HepG2 (cell line): ENCODE measurements around the gene CAMK1D. TPM values are rescaled to one million over a fixed set of nuclear protein-coding genes. Genes with fewer than 3 reads are reported as not detected.

ENCODE experiments used
- ATAC-seq: fragments of 200-7000 bp; cut with Tn5 transposase; 3 replicates; pipeline ENCODE4 v1.9.1; 2020; ENCODE audit warnings: mild to moderate bottlenecking, moderate library complexity
- BruUV-seq: library from RNA; stranded (reverse); fragments of 400-500 nt; replicated peaks from 2 replicates; lab custom pipeline; 2021; lab: Mats Ljungman, UMichigan
- CTCF ChIA-PET: fragments of 300-600 bp; formaldehyde crosslinking; extraction: SDS; loops from one replicate; lab custom pipeline; 2021; ENCODE audit warnings: low total read pairs, inconsistent platforms, low intra/inter-chr PET ratio; lab: Yijun Ruan, JAX
- POLR2A ChIA-PET: fragments of 350-600 bp; sonication (Branson Sonifier 250); formaldehyde crosslinking; loops from one replicate; lab custom pipeline; 2020; ENCODE audit warnings: antibody characterized with exemption, inconsistent platforms; lab: Yijun Ruan, JAX
- DNase-seq: peaks from one replicate; pipeline ENCODE4 v3.0.0-alpha.2; 2015; ENCODE audit warnings: low spot score
- FAIRE-seq: peaks from 3 replicates; lab custom pipeline; 2011; peaks lifted over from hg19 to GRCh38; lab: Jason Lieb, UNC
- H2AFZ ChIP-seq: one replicate; pipeline ENCODE4 v1.6.1; 2011; ENCODE audit warnings: low read length, inconsistent platforms
- H3K27ac ChIP-seq: fragments of 300-600 bp; 3 replicates; pipeline ENCODE4 v1.8.0; 2011; ENCODE audit warnings: mixed run types, mild to moderate bottlenecking, mixed read lengths, low read length, inconsistent platforms; ENCODE audit not compliant: insufficient read depth; ENCODE audit errors: extremely low read length
- H3K27me3 ChIP-seq, 2 experiments: fragments of 200-600 bp in 1 of 2; 2 replicates in 1 of 2; 3 replicates in 1 of 2; pipeline versions ENCODE4 v1.6.0 to v1.8.0; 2011; ENCODE audit warnings: low read length in 2 of 2, mild to moderate bottlenecking in 2 of 2, moderate library complexity in 2 of 2, inconsistent platforms in 1 of 2; ENCODE audit not compliant: insufficient read depth in 2 of 2, control insufficient read depth in 1 of 2
- H3K36me3 ChIP-seq, 2 experiments: fragments of 200-600 bp in 1 of 2; replicated peaks in 1 of 2; 2 replicates in 1 of 2; 3 replicates in 1 of 2; pipeline versions ENCODE4 v1.5.1 to v1.8.0; 2011; ENCODE audit warnings: low read length in 2 of 2, inconsistent platforms in 1 of 2; ENCODE audit not compliant: insufficient read depth in 2 of 2, control insufficient read depth in 1 of 2
- H3K4me1 ChIP-seq: 2 replicates; pipeline ENCODE4 v1.5.1; 2012; ENCODE audit warnings: low read length, inconsistent platforms; ENCODE audit not compliant: insufficient read depth
- H3K4me2 ChIP-seq: 2 replicates; pipeline ENCODE4 v1.6.0; 2011; ENCODE audit warnings: low read depth, low read length, inconsistent platforms
- H3K4me3 ChIP-seq, 3 experiments: fragments of 200-600 bp in 1 of 3; sonication (generic), shearing (Covaris generic) in 1 of 3; replicated peaks in 1 of 3; 2 replicates each; pipeline ENCODE4 v1.5.1; 2011 to 2016; ENCODE audit warnings: low read length in 3 of 3, inconsistent platforms in 2 of 3, low read depth in 2 of 3, mild to moderate bottlenecking in 2 of 3, control low read depth in 1 of 3, mixed read lengths in 1 of 3; ENCODE audit not compliant: insufficient read depth in 1 of 3
- H3K79me2 ChIP-seq: one replicate; pipeline ENCODE4 v1.6.1; 2011; ENCODE audit warnings: low read length, inconsistent platforms; ENCODE audit not compliant: insufficient read depth
- H3K9ac ChIP-seq: 2 replicates; pipeline ENCODE4 v1.6.0; 2011; ENCODE audit warnings: mild to moderate bottlenecking, low read depth, low read length, inconsistent platforms; ENCODE audit not compliant: insufficient read depth
- H3K9me3 ChIP-seq: 2 replicates; pipeline ENCODE4 v1.5.1; 2012; ENCODE audit warnings: mild to moderate bottlenecking, low read length
- H4K20me1 ChIP-seq: 2 replicates; pipeline ENCODE4 v1.6.0; 2011; ENCODE audit warnings: inconsistent platforms, mild to moderate bottlenecking, low read length, moderate library complexity; ENCODE audit not compliant: insufficient read depth
- EED ChIP-seq: sonication (generic); formaldehyde crosslinking; IDR thresholded peaks from 2 replicates; pipeline ENCODE4 v1.5.0; 2020; ENCODE audit warnings: mild to moderate bottlenecking, missing genetic modification reagents
- GMEB1 ChIP-seq: sonication (generic); formaldehyde crosslinking; IDR thresholded peaks from 2 replicates; pipeline ENCODE4 v1.5.1; 2020; ENCODE audit warnings: missing genetic modification reagents, mild to moderate bottlenecking, borderline replicate concordance
- HMG20B ChIP-seq: conservative IDR thresholded peaks from 2 replicates; pipeline ENCODE4 v1.6.1; 2016; ENCODE audit warnings: missing genetic modification reagents, missing compliant biosample characterization
- ISX ChIP-seq: sonication (generic); formaldehyde crosslinking; conservative IDR thresholded peaks from 2 replicates; pipeline ENCODE4 v1.5.0; 2020; ENCODE audit warnings: missing genetic modification reagents
- JARID2 ChIP-seq: sonication (generic); formaldehyde crosslinking; IDR thresholded peaks from 2 replicates; pipeline ENCODE4 v1.8.1; 2023; ENCODE audit warnings: missing genetic modification reagents, inconsistent platforms; ENCODE audit not compliant: insufficient replicate concordance
- KAT7 ChIP-seq: IDR thresholded peaks from 2 replicates; pipeline ENCODE4 v1.6.1; 2018; ENCODE audit warnings: borderline replicate concordance, missing compliant biosample characterization
- PAF1 ChIP-seq: IDR thresholded peaks from 2 replicates; pipeline ENCODE4 v1.6.1; 2016; ENCODE audit warnings: missing genetic modification reagents, missing compliant biosample characterization
- PCBP1 ChIP-seq: fragments of 200-400 bp; formaldehyde crosslinking; IDR thresholded peaks from 2 replicates; pipeline ENCODE4 v1.6.1; 2017; ENCODE audit warnings: mild to moderate bottlenecking, low read depth, low read length, borderline replicate concordance
- SALL1 ChIP-seq: sonication (generic); formaldehyde crosslinking; IDR thresholded peaks from 2 replicates; pipeline ENCODE4 v1.8.0; 2022; ENCODE audit warnings: mild to moderate bottlenecking, missing genetic modification reagents
- TFE3 ChIP-seq: IDR thresholded peaks from 2 replicates; pipeline ENCODE4 v1.6.1; 2016
- ZFP91 ChIP-seq: sonication (generic); formaldehyde crosslinking; IDR thresholded peaks from 2 replicates; pipeline ENCODE4 v1.9.0; 2022; ENCODE audit warnings: missing genetic modification reagents, mild to moderate bottlenecking, borderline replicate concordance
- ZNF335 ChIP-seq: sonication (generic); formaldehyde crosslinking; IDR thresholded peaks from 2 replicates; pipeline ENCODE4 v1.4.0; 2020; ENCODE audit warnings: missing genetic modification reagents
- ZNF510 ChIP-seq: sonication (generic); formaldehyde crosslinking; IDR thresholded peaks from 2 replicates; pipeline ENCODE4 v1.4.0; 2020; ENCODE audit warnings: low read depth, mild to moderate bottlenecking, missing genetic modification reagents
- ZNF616 ChIP-seq: sonication (generic); formaldehyde crosslinking; IDR thresholded peaks from 2 replicates; pipeline ENCODE4 v1.5.0; 2020; ENCODE audit warnings: low read depth, mild to moderate bottlenecking, missing genetic modification reagents
- ZNF773 ChIP-seq: sonication (generic); formaldehyde crosslinking; IDR thresholded peaks from 2 replicates; pipeline ENCODE4 v1.4.0; 2020; ENCODE audit warnings: missing genetic modification reagents, borderline replicate concordance
- WGBS: methylation state at CpG from one replicate; pipeline ENCODE4 v1.1.6; 2017; ENCODE audit warnings: low lambda C conversion rate; 5-methylcytosine and 5-hydroxymethylcytosine counted together
- in situ Hi-C: cut with HindIII; loops from 2 replicates; pipeline ENCODE4 v1.10.0; 2017; ENCODE audit warnings: low pct_unique_long_range_greater_than_20kb; ENCODE audit not compliant: extremely low pct_ligation_motif_present
- intact Hi-C: fragments of 100-400 bp; cut with micrococcal nuclease; formaldehyde crosslinking; loops from one replicate; pipeline ENCODE4 v1.10.0; 2022; ENCODE audit not compliant: unreplicated experiment
- polyA plus RNA-seq, 8 experiments: library from polyadenylated mRNA; depleted of rRNA in 3 of 8; stranded (reverse) in 7 of 8; unstranded in 1 of 8; fragments of >200 nt; fragmentation: Illumina TruSeq in 4 of 8; extraction: Trizol in 4 of 8; gene quantifications; 2 replicates each; pipeline versions ENCODE4 v1.2.1 to v1.2.3, GENCODE V29; 2011 to 2016; ENCODE audit warnings: low read depth in 4 of 8, missing spikeins in 1 of 8, mixed read lengths in 1 of 8; ENCODE audit not compliant: insufficient read depth in 1 of 8
- total RNA-seq, 5 experiments: library from RNA; depleted of rRNA; stranded (reverse); fragments of >200 nt; fragmentation: Illumina TruSeq; extraction: Trizol; gene quantifications; 2 replicates each; pipeline ENCODE4 v1.2.3, GENCODE V29; 2016; ENCODE audit warnings: low read depth in 1 of 5
- TF ChIP-seq, protein P1 (sequence below): sonication (generic); formaldehyde crosslinking; IDR thresholded peaks from 2 replicates; pipeline ENCODE4 v1.4.0; 2020; ENCODE audit warnings: missing genetic modification reagents, borderline replicate concordance

CAMK1D gene
- total and polyA plus RNA-seq, 2 of the 13 experiments (the other 11 are each of a cell fraction or from before 2014, with no cell fraction given): under 0.01 TPM; not detected in 1

DNA sequence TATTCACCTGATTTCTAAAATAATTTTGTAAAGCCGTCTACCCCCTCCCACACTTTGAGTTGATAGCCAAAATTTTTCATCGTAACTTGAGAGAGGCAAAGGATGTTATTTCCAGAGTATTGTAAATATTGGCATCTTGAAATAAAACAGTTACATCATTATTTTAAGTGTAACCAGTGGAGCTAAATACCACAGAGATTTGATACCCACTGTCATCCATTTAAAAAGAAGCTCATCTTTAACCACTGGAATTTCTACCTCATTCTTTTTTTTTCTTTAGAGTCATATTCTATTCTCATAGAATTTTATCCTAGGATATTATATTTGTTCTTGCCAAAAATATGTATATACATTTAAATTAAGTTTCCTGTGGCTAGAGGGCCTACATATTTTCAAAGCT, 48.6 kb downstream of the CAMK1D start:
- CTCF ChIA-PET: no interaction called here
- Histone ChIP-seq H3K4me2 (no peak overlapping the region), H3K4me1 (no peaks in the 10 kb centered on the region), H3K27me3 (peaks cover 0 to under 1% of the 10 kb centered on the region in 2 experiments; a peak in 4 of 5 replicates), H3K27ac (no peak overlapping the region), H3K4me3 (no peak overlapping the region), H3K9ac (no peak overlapping the region), H3K36me3 (no peaks in the 10 kb centered on the region), H3K9me3 (no peaks in the 10 kb centered on the region), H3K79me2 (no peaks in the 10 kb centered on the region), H4K20me1 (no peaks in the 10 kb centered on the region), H2AFZ (no peak overlapping the region)
- intact Hi-C loops (no loop called here), in situ Hi-C loops (no loop called here)
- 55% methylated on average over 2 of the region's 2 CpGs for whole genome bisulfite sequencing
- no peak for ATAC-seq
- no peak for DNase-seq
- POLR2A ChIA-PET: no interaction called here
- no peak for FAIRE-seq
- no TSS peak for BruUV-seq
- TF ChIP-seq ISX: no peak
- TF ChIP-seq TFE3 (CRISPR knock-in tag): no peak
- TF ChIP-seq SALL1 (CRISPR knock-in tag): no peak
- TF ChIP-seq, protein P1, sequence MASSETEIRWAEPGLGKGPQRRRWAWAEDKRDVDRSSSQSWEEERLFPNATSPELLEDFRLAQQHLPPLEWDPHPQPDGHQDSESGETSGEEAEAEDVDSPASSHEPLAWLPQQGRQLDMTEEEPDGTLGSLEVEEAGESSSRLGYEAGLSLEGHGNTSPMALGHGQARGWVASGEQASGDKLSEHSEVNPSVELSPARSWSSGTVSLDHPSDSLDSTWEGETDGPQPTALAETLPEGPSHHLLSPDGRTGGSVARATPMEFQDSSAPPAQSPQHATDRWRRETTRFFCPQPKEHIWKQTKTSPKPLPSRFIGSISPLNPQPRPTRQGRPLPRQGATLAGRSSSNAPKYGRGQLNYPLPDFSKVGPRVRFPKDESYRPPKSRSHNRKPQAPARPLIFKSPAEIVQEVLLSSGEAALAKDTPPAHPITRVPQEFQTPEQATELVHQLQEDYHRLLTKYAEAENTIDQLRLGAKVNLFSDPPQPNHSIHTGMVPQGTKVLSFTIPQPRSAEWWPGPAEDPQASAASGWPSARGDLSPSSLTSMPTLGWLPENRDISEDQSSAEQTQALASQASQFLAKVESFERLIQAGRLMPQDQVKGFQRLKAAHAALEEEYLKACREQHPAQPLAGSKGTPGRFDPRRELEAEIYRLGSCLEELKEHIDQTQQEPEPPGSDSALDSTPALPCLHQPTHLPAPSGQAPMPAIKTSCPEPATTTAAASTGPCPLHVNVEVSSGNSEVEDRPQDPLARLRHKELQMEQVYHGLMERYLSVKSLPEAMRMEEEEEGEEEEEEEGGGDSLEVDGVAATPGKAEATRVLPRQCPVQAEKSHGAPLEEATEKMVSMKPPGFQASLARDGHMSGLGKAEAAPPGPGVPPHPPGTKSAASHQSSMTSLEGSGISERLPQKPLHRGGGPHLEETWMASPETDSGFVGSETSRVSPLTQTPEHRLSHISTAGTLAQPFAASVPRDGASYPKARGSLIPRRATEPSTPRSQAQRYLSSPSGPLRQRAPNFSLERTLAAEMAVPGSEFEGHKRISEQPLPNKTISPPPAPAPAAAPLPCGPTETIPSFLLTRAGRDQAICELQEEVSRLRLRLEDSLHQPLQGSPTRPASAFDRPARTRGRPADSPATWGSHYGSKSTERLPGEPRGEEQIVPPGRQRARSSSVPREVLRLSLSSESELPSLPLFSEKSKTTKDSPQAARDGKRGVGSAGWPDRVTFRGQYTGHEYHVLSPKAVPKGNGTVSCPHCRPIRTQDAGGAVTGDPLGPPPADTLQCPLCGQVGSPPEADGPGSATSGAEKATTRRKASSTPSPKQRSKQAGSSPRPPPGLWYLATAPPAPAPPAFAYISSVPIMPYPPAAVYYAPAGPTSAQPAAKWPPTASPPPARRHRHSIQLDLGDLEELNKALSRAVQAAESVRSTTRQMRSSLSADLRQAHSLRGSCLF (CRISPR knock-in tag): no peak
- TF ChIP-seq JARID2: no peak
- no peak for TF ChIP-seq KAT7
- TF ChIP-seq ZNF510 (CRISPR knock-in tag): no peak
- TF ChIP-seq PCBP1: no peak
- TF ChIP-seq EED (CRISPR knock-in tag): no peak
- TF ChIP-seq PAF1 (CRISPR knock-in tag): no peak
- TF ChIP-seq ZNF335 (CRISPR knock-in tag): no peak
- TF ChIP-seq GMEB1 (CRISPR knock-in tag): no peak
- no peak for TF ChIP-seq HMG20B (CRISPR knock-in tag)
- TF ChIP-seq ZFP91 (CRISPR knock-in tag): no peak
- TF ChIP-seq ZNF773 (CRISPR knock-in tag): no peak
- TF ChIP-seq ZNF616 (CRISPR knock-in tag): no peak
